AG09309 (cell line): ENCODE results near the gene CCDC201.
"Not testable (repeated sequence)": the region's sequence is repeated elsewhere in the genome, so short reads cannot be mapped to it uniquely, and the experiment has no call there.

Source experiments
- DNase-seq: peaks from one replicate; pipeline ENCODE4 v3.0.0-alpha.2; 2010; ENCODE audit warnings: low read depth
- H3K4me3 ChIP-seq: 2 replicates; pipeline ENCODE4 v1.5.1; 2011; ENCODE audit warnings: mild to moderate bottlenecking, low read depth, low read length, moderate library complexity; ENCODE audit not compliant: control insufficient read depth
- TF ChIP-seq, protein P1 (sequence below): IDR thresholded peaks from 2 replicates; pipeline ENCODE4 v1.5.1; 2011; ENCODE audit warnings: mild to moderate bottlenecking, low read depth, low read length, inconsistent platforms; ENCODE audit not compliant: insufficient read depth, control insufficient read depth; ENCODE audit errors: missing control alignments

CCDC201 gene

DNA sequence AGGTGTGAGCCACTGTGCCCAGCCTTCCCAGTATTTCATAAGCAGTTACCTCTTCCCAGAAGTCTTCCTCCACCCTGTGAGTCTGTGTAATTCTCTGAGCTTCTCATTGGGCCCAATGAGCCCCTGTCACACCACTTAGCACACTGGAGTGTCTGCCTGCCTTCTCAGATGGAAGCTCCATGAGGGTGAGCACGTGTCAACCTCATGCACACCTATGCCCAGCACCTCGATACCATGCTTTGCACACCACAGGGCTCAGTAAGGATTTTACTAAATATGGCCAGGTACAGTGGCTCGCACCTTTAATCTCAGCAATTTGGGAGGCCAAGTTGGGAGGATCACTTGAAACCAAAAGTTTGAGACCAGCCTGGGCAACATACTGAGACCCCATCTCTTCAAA is 46.3 kb downstream of the CCDC201 start:
- H3K4me3 ChIP-seq, DNase-seq: not testable (repeated sequence)

DNA sequence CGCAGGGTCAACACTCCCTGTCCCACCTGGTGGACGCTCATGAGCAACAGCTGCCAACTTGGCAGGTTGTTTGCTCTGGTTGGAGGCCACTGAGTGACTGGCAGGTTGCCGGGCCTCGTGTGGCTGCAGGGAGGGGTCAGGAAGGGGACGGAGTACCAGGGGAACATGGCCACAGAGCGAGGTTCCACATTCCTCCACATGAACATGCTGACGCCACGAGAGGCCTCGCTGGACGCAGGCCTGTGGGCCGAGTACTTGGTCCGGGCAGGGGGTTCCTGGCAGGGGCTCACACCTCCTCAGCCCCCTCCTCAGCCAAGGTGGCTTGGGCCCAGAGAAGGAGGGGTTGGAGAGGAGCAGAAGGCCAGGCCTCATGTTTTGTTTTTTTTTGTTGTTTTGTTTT is 54.1 kb downstream of the CCDC201 start:
- not testable (repeated sequence) for DNase-seq, H3K4me3 ChIP-seq

DNA sequence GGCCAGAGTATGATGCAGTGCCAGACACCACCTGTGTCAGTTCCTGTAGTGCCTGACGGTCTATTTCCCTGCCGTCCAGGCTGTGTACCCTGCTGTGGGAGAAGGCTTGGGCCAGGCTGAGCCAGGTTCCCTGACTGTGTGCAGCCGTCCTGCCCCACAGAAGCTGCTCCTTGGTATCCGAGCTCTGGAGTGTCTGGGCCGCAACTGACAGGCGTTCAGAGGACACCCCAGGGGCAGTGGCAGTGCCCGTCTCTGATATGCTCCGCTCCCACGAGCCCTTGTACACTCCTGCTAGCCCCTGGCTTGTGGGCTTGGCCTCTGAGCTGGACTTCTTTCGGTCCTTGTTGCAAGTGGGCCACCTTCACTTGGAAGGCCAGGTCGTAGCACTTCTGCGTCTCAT is 55.0 kb downstream of the CCDC201 start:
- DNase-seq, H3K4me3 ChIP-seq: not testable (repeated sequence)

DNA sequence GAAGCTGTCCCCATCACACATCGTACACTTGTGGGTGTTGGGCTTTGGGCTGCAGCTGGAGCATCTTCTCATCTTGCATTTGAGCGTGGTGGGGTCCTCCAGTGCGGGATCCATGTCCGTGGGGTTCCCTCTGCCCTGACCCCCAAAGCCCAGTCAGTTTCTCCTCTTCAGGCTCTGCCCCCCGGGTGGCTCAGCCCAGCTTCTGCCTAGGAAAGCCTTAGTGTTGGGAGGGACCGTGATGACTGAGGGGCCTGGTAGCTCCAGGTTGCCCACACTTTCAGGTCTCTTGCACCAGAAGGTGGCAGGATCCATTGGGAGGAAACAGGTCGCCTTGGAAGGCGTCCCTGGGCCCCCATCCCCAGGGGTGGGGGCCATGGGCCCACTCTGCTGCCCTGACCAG is 55.9 kb downstream of the CCDC201 start:
- H3K4me3 ChIP-seq, DNase-seq: not testable (repeated sequence)

DNA sequence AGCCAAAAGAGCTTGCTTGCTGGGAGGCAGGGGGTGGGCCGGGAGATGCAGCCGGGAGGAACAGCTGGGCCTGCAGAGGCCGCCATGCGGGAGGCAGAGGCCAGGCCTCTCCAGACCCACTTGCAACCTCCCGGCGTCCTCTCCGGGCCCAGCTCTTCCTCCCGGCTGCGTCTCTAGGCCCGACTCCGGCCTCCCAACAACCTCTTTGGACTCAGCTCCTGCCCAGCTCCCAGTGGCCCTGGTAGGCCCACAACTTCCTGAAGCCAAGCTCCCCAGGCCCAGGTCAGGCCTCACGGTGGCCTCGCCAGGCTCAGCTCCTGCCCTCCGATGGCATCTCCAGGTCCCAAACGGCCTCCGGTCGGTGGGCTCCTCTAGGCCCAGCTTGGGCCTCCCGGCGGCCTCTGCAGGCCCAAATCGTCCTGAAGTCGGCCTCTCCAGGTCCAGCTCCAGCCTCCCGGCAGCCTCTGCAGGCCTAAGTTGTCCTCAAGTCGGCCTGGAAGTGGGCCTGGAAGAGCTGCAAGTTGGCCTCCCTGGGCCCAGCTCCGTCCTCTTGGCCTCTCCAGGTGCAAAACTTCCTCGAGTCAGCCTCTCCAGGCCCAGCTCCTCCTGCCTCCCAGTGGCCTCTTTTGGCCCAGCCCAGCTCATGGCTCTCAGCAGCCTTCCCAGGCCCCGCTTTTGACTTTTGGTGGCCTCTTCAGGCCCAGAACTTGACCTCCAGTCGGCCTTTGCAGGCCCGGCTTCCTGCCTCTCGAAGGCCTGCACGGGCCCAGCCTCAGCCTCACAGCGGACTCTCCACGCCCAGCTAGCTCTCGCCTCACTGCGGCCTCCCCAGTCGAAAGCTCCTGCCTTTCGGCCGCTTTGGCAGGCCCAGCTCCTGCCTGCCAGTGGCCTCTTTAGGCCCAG is 58.4 kb downstream of the CCDC201 start:
- H3K4me3 ChIP-seq, DNase-seq: not testable (repeated sequence)

DNA sequence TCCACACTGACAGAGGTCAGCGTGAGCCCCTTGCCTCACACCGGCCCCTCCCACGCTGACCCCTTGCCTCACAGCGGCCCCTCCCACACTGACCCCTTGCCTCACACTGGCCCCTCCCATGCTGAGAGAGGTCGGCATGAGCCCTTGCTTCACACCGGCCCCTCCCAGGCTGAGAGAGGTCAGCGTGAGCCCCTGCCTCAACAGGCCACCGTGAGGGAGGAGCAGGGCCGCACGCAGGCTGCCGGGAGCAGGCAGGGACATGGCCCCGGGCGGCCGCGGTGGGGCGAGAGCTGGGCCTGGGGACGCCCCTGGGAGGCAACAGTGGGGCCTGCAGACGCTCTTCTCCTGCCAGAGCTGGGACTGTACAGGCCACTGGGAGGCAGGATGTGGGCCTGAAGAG is 59.1 kb downstream of the CCDC201 start:
- H3K4me3 ChIP-seq, DNase-seq: not testable (repeated sequence)

DNA sequence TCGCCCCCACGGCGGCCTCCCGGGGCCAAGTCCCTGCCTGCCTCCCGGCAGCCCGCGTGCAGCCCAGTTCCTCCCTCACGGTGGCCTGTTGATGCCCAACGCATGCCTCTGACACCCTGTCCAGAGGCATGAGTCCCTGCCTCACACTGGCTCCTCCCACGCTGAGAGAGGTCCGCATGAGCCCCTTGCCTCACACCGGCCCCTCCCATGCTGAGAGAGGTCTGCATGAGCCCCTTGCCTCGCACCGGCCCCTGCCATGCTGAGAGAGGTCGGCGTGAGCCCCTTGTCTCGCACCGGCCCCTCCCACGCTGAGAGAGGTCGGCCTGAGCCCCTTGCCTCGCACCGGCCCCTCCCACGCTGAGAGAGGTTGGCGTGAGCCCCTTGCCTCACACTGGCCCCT is 59.9 kb downstream of the CCDC201 start:
- DNase-seq, result no peak
- H3K4me3 ChIP-seq, result no peak overlapping the region
- TF ChIP-seq, protein P1, sequence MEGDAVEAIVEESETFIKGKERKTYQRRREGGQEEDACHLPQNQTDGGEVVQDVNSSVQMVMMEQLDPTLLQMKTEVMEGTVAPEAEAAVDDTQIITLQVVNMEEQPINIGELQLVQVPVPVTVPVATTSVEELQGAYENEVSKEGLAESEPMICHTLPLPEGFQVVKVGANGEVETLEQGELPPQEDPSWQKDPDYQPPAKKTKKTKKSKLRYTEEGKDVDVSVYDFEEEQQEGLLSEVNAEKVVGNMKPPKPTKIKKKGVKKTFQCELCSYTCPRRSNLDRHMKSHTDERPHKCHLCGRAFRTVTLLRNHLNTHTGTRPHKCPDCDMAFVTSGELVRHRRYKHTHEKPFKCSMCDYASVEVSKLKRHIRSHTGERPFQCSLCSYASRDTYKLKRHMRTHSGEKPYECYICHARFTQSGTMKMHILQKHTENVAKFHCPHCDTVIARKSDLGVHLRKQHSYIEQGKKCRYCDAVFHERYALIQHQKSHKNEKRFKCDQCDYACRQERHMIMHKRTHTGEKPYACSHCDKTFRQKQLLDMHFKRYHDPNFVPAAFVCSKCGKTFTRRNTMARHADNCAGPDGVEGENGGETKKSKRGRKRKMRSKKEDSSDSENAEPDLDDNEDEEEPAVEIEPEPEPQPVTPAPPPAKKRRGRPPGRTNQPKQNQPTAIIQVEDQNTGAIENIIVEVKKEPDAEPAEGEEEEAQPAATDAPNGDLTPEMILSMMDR, result no peak

DNA sequence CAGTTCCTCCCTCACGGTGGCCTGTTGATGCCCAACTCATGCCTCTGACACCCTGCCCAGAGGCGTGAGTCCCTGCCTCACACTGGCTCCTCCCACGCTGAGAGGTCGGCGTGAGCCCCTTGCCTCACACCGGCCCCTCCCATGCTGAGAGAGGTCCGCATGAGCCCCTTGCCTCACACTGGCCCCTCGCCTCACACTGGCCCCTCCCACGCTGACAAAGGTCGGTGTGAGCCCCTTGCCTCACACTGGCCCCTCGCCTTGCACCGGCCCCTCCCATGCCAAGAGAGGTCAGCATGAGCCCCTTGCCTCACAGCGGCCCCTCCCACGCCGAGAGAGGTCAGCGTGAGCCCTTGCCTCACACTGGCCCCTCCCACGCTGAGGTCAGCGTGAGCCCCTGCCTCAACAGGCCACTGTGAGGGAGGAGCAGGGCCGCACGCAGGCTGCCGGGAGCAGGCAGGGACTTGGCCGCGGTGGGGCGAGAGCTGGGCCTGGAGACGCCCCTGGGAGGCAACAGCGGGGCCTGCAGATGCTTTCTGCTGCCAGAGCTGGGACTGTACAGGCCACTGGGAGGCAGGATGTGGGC is 61.1 kb downstream of the CCDC201 start:
- not testable (repeated sequence) for H3K4me3 ChIP-seq, DNase-seq

DNA sequence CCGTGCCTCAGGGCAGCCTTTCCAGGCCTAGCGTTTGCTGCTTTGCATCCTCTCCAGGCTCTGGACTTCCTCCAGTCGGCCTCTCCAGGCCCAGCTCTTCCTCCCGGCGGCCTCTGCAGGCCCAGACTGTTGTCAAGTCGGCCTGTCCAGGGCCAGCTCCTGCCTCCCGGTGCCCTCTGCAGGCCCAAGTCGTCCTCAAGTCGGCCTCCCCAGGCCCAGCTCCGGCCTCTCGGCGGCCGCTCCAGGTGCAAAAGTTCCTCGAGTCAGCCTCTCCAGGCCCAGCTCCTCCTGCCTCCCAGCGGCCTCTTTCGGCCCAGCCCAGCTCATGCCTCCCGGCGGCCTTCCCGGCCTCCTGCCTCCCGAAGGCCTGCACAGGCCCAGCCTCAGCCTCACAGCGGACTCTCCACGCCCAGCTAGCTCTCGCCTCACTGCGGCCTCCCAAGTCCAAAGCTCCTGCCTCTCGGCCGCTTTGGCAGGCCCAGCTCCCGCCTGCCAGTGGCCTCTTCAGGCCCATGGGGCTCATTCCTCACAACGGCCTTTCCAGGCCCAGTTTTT is 62.4 kb downstream of the CCDC201 start:
- not testable (repeated sequence) for DNase-seq, H3K4me3 ChIP-seq
